ENCODE measurements around the gene KPTN.
"Not testable (repeated sequence)": the region's sequence is repeated elsewhere in the genome, so short reads cannot be mapped to it uniquely, and the experiment has no call there.

Gene KPTN

GRCh38 chr19:47489072-47489914, 5.3 kb upstream of the KPTN start:
- no peak for DNase-seq
- no peak for TF ChIP-seq CTCF (IDR thresholded peaks at IDR 0.05; ENCODE audit: low read depth, low read length, missing control alignments)
- H3K36me3 ChIP-seq (replicated peaks): peaks cover 18% of the 10 kb centered on the region
- no peaks in the 10 kb centered on the region for H3K27me3 ChIP-seq (replicated peaks)
- no peak overlapping the region for H3K27ac ChIP-seq
- in situ Hi-C loops (cut with HindIII; ENCODE audit: low pct_ligation_motif_present, low sequenced_read_pairs): no loop called here
- H3K4me3 ChIP-seq (ENCODE audit: low read depth, low read length): no peak overlapping the region

- H3K36me3 ChIP-seq (replicated peaks): peaks cover 11% of the 10 kb centered on the region
- no peak for TF ChIP-seq CTCF (IDR thresholded peaks at IDR 0.05; ENCODE audit: low read depth, low read length, missing control alignments)
- DNase-seq: no peak
- in situ Hi-C loops (cut with HindIII; ENCODE audit: low pct_ligation_motif_present, low sequenced_read_pairs): no loop called here
- no peak overlapping the region for H3K27ac ChIP-seq
- H3K4me3 ChIP-seq (ENCODE audit: low read depth, low read length): no peak overlapping the region
- no peaks in the 10 kb centered on the region for H3K27me3 ChIP-seq (replicated peaks)
Observed at GRCh38 chr19:47487551-47488515, 3.8 kb upstream of the KPTN start.

DNA sequence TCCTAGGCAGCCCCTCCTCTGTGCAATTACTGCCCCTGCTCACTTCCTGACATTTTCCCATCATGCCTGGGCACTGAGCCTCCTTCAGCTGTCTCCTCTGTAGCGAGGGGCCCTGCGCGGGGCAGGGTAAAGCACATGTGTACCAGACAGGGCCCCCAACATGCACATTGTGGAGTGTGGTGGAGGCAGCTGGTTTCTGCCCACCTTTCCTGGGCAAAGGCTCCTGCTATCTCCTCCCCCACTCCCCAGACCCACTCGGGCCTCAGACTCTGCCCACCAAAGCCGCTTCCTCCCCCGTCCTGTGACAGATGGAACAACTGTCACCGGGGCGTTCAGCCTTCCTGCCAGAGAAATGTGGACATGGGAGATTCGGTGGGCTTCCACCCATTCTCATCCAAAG, 2.9 kb upstream of the KPTN start:
- Histone ChIP-seq H3K4me3 (ENCODE audit: low read depth, low read length) (no peak overlapping the region), H3K27me3 (replicated peaks) (no peaks in the 10 kb centered on the region), H3K36me3 (replicated peaks) (peaks cover 4% of the 10 kb centered on the region), H3K27ac (no peak overlapping the region)
- no peak for TF ChIP-seq CTCF (IDR thresholded peaks at IDR 0.05; ENCODE audit: low read depth, low read length, missing control alignments)
- in situ Hi-C loops (cut with HindIII; ENCODE audit: low pct_ligation_motif_present, low sequenced_read_pairs): no loop called here
- DNase-seq: no peak

DNA sequence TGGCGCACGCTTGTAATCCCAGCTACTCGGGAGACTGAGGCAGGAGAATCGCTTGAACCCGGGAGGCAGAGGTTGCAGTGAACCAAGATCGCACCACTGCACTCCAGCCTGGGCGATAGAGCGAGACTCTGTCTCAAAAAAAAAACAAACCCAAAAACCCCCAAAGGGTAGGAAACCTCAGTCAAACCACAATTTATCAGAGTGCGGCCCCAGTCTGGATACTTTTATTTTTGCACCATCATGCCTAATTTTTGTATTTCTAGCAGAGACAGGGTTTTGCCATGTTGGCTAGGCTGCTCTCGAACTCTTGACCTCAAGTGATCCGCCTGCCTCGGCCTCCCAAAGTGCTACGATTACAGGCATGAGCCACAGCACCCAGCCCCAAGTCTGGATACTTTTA, 2.2 kb upstream of the KPTN start:
- H3K36me3 ChIP-seq (replicated peaks); DNase-seq; in situ Hi-C loops (cut with HindIII; ENCODE audit: low pct_ligation_motif_present, low sequenced_read_pairs); H3K27me3 ChIP-seq (replicated peaks); H3K4me3 ChIP-seq (ENCODE audit: low read depth, low read length); H3K27ac ChIP-seq: not testable (repeated sequence)

GRCh38 chr19:47485210-47485609, 1.2 kb upstream of the KPTN start:
- Histone ChIP-seq H3K27me3 (replicated peaks) (no peaks in the 10 kb centered on the region), H3K36me3 (replicated peaks) (peaks cover 4% of the 10 kb centered on the region), H3K4me3 (ENCODE audit: low read depth, low read length) (no peak overlapping the region), H3K27ac (no peak overlapping the region)
- DNase-seq: no peak
- TF ChIP-seq CTCF (IDR thresholded peaks at IDR 0.05; ENCODE audit: low read depth, low read length, missing control alignments): no peak
- in situ Hi-C loops (cut with HindIII; ENCODE audit: low pct_ligation_motif_present, low sequenced_read_pairs): no loop called here

- no peak for TF ChIP-seq CTCF (IDR thresholded peaks at IDR 0.05; ENCODE audit: low read depth, low read length, missing control alignments)
- no peaks in the 10 kb centered on the region for H3K27me3 ChIP-seq (replicated peaks)
- H3K36me3 ChIP-seq (replicated peaks): no peaks in the 10 kb centered on the region
- DNase-seq: no peak
- in situ Hi-C loops (cut with HindIII; ENCODE audit: low pct_ligation_motif_present, low sequenced_read_pairs): no loop called here
- H3K4me3 ChIP-seq (ENCODE audit: low read depth, low read length): peak overlapping the region; percentile 75
- H3K27ac ChIP-seq: no peak overlapping the region
Observed at GRCh38 chr19:47483200-47483599, 819 bp downstream of the KPTN start.
